Measurements from ENCODE around the gene WAS.

DNA sequence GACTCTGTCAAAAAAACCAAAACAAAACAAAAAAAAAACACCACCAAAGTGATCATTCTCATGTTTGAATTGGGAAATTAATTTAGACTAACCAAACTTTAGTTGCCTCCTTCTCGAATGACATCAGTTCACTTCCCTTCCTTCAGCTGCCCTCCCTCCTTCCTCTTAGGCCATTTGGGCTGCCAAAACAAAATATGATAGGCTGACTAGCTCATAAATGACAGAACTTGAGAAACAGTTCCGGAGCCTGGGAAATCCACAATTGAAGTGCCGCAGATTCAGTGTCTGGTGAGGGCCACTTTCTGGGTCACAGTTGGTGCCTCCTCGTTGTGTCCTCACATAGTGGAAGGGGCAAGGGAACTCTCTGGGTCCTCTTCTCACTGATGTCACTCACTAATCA lies 16.1 kb upstream of the WAS start:
- TF ChIP-seq POLR2AphosphoS5 (IDR thresholded peaks at IDR 0.05; ENCODE audit: low read depth) (no peak), SPI1 (IDR thresholded peaks at IDR 0.05; ENCODE audit: borderline replicate concordance, low read depth) (no peak)
- TF ChIP-seq, protein P1, sequence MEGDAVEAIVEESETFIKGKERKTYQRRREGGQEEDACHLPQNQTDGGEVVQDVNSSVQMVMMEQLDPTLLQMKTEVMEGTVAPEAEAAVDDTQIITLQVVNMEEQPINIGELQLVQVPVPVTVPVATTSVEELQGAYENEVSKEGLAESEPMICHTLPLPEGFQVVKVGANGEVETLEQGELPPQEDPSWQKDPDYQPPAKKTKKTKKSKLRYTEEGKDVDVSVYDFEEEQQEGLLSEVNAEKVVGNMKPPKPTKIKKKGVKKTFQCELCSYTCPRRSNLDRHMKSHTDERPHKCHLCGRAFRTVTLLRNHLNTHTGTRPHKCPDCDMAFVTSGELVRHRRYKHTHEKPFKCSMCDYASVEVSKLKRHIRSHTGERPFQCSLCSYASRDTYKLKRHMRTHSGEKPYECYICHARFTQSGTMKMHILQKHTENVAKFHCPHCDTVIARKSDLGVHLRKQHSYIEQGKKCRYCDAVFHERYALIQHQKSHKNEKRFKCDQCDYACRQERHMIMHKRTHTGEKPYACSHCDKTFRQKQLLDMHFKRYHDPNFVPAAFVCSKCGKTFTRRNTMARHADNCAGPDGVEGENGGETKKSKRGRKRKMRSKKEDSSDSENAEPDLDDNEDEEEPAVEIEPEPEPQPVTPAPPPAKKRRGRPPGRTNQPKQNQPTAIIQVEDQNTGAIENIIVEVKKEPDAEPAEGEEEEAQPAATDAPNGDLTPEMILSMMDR (IDR thresholded peaks at IDR 0.05; ENCODE audit: insufficient read depth, low read length), result no peak
